HG03159 (cell line): ENCODE results near the gene XCL1.
"Not testable (repeated sequence)": the region's sequence is repeated elsewhere in the genome, so short reads cannot be mapped to it uniquely, and the experiment has no call there.

Experiments used
- ATAC-seq: cut with Tn5 transposase; IDR thresholded peaks from one replicate; pipeline ENCODE4 v1.9.1; 2021; ENCODE audit warnings: mild to moderate bottlenecking, moderate library complexity; ENCODE audit not compliant: unreplicated experiment

The XCL1 gene, protein sequence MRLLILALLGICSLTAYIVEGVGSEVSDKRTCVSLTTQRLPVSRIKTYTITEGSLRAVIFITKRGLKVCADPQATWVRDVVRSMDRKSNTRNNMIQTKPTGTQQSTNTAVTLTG

DNA sequence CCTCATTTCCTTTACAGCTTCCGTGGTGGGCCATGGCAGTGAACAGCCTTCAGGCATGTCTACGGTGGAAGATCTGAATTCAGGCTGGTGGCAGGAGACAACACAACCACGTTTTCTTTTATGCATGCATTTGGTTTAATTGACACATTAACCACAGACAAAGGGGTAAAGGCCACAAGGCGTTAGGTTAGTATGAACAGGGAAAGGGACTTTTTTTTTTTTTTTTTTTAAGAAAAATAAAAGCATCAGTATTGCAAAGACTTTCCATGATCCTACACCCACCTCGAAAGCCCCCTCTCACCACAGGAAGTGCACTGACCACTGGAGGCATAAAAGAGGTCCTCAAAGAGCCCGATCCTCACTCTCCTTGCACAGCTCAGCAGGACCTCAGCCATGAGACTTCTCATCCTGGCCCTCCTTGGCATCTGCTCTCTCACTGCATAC is at the start of gene XCL1:
Gene XCL1 (plus strand): TSS at position 361 of the 444 bp plus-strand sequence. CDS start 33 bp downstream, at position 394.
- ATAC-seq: not testable (repeated sequence)

DNA sequence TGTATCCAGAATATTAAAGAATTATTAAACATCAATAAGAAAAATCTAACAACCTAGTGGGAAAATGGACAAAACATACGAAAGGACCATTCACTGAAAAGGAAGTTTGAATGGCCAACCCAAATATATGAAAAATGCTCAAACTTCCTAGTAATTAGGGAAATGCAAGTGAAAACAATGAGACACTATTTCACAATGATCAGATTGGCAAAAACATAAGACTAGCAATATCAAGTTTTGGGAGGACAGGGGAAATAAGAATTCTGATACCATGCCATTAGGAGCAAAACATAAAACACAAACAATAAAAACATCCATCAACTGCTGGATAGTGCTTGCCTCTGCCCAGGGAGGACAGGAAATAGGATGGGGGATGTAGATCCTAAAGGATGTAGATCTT is 46.9 kb upstream of the XCL1 start:
- no peak for ATAC-seq

DNA sequence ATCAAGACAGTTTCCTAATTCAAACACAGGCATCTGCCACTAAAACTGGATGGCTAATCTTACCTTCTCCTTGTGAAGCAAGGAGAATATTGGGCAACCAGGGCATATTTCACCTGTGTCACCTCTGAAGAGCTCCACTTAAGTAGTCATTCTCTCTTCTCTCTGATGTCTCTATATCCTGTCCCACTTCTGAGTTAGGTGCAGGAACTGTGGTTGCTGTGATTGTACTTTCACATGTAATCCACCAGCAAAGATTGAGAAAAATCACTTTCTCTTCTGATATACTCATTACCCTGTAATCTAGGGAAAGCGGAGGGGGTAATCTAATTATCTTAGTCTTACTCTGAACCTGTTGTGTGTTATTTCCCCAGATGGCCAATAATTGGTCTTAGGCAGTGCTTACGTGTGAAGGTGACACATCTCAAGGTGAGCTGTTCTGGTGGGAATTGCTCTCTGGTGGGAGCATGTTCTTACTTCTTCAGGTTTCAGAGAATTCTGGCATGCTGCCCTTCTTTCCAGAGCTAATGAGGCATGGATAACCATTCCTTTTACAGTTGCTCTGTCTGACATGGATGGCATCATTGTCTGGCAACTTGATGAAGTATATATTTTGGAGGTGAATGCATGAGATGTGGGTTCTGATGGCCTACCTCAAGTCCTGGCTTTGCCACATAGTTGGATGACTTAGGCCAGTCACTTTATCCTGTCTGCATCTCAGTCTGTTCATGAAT is 44.6 kb upstream of the XCL1 start:
- ATAC-seq: no peak

DNA sequence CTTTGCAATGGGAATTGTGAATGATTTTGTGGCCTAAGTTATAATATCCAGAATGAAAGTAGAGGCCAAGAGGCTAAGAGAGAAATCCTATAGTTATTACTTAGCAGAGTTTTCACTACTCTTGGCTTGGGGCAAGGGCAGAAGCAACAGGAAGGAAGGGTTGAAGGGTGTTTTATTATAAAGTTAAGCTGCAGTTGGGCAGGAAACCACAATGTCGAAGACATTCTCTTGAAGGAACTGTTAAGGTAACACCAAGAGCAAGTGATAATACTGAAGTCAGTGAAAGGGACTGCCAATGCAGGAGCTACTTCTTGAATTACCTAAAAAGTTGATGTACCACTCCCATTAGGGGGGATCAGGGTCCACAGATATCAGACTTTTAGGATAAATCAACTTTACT is 40.9 kb upstream of the XCL1 start:
- no peak for ATAC-seq

DNA sequence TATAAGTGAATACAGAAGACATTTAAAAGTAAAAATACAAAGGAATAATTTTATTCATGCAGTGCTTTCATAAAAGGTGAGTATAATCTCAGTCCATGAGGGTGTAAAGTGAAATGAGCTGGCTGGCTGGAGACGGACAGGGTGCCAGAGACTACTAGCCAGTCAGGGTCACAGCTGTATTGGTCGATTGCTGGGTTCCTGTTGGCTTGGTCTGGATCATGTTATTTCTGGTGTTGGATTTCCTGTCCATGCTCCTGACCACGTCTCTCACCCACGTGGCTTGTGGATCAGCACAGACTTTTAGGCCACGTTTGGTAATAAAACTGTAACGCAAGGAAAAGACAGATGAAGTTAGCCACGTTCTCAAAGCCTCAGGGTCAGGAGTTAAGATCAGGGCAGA is 35.6 kb upstream of the XCL1 start:
- ATAC-seq: not testable (repeated sequence)

DNA sequence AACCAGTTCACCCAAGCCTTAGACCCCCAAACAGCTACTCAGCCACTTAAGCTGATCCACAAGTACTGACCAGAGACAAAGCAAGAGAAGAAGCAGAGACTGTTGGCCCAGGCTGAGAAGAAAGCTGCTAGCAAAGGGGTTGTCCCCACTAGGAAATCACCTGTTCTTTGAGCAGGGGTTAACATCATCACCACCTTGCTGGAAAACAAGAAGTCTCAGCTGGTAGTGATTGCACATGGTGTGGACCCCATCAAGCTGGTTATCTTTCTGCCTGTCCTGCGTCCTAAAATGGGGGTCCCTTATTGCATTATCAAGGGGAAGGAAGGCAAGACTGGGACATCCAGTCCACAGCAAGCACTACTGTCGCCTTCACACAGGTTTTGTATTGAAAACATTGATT is 33.4 kb upstream of the XCL1 start:
- not testable (repeated sequence) for ATAC-seq

DNA sequence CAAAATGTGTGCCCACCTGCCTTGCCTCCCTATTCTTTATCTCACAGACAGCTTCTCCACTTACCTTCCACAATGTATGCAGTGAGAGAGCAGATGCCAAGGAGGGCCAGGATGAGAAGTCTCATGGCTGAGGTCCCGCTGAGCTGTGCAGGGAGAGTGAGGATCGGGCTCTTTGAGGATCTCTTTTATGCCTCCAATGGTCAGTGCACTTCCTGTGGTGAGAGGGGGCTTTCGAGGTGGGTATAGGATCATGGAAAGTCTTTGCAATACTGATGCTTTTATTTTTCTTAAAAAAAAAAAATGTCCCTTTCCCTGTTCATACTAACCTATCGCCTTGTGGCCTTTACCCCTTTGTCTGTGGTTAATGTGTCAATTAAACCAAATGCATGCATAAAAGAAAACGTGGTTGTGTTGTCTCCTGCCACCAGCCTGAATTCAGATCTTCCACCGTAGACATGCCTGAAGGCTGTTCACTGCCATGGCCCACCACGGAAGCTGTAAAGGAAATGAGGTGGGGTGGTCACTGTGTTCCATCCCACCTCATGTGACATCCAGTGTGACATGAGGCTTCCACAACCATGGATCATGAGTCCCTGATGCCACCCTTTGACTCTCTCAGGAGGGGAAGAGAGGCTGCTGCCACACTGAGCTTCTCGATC is 32.4 kb upstream of the XCL1 start, which contains the start of gene XCL2:
Gene XCL2 (minus strand): TSS at position 158 of the 659 bp plus-strand sequence. CDS start 33 bp downstream, at position 125.
- ATAC-seq: not testable (repeated sequence)

DNA sequence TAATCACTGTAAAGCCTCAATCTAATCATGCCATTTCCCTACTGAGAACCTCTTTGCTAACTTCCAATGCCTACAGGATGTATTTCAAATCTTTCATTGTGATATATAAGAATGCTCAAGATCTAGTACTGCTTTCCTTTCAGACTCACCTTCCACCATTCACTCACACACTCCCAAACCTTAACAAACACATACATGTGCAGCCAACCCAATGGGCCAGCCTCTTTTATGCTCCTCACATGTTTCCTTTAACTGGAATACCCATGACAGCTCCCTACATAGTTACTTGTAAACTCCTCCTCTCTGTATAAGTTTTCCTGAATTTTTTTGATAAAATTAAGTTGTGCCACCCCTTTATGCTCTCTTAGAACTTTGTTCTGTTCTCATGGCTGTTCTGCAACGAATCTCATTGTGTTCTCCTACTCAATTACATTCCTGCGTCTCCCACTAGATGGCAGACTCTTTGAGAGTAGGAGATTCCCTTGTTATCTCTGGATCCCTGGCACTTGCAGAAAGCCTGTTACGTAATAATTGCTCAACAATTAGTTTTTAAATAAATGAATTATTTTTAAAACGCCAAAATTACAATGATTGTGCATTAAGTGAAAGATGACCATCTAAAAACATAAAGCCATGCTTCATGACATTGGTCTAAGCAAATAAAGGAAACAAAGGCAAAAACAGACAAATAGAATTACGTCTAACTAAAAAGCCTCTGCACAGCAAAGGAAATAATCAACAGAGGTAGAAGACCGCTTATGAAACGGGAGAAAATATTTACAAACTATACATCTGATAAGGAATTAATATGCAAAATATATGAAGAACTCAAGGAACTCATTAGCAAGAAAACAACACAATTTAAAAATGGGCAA is 30.5 kb upstream of the XCL1 start:
- not testable (repeated sequence) for ATAC-seq

DNA sequence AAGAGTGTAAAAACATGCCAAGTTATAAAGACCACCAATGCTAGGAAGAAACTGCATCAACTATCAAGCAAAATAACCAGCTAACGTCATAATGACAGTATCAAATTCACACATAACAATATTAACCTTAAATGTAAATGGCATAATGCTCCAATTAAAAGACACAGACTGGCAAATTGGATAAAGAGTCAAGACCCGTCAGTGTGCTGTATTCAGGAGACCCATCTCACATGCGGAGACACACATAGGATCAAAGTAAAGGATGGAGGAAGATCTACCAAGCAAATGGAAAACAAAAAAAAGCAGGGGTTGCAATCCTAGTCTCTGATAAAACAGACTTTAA is 29.9 kb upstream of the XCL1 start:
- ATAC-seq: not testable (repeated sequence)

DNA sequence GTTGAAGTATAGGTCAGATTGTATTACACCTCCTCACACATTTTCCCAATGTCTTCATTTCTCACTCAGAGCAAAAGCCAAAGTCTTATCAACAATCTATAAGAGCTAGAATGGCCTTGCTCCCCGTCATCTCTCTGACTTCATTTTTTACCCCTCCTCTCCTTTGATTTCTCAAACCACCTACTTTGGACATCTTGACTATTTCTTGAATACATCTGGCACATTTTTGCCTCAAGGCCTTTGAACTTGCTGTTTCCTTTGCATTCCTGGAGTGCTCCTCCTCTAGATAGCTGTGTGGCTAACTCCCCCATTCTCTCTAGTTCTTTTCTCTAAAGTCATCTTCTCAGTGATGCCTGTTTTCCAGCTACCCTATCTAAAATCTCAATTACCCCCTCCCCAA is 25.4 kb upstream of the XCL1 start:
- ATAC-seq: no peak

DNA sequence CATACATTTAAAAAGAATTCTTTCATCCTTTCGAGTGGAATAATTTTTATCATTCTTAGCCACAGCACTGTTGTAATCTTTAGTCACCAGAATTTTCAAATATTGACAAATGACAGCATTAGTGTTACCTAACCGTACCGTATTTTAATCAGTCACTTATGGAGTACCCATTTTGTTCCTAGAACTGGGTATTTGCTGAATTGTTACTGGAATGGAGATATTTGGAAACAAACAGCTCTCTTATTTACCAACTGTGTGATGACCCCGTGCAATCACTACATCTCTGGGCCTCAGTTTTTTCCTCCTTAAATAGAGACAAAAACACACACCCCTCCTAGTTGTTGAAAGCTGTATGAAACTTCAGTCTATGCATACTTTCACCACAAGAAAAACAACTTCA is 24.7 kb upstream of the XCL1 start:
- no peak for ATAC-seq

DNA sequence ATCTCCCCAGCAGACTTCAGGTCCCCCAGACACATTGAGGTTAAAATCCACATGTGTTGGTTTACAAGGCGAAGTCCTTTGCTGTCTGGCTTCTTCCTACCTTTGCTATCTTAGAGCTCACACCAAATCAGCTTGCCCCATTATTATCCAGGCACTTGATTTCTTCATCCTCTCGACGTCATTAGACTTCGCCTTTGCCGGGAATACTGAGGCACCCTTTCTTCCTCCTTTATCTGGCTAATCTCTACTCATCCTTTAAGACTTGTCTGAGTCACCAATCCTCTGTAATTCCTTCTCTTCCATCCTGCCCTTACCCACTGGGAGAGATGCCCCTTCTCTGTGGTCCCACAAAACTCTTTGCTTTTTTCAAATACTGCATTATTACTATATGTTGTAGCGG is 23.4 kb upstream of the XCL1 start:
- ATAC-seq: no peak

DNA sequence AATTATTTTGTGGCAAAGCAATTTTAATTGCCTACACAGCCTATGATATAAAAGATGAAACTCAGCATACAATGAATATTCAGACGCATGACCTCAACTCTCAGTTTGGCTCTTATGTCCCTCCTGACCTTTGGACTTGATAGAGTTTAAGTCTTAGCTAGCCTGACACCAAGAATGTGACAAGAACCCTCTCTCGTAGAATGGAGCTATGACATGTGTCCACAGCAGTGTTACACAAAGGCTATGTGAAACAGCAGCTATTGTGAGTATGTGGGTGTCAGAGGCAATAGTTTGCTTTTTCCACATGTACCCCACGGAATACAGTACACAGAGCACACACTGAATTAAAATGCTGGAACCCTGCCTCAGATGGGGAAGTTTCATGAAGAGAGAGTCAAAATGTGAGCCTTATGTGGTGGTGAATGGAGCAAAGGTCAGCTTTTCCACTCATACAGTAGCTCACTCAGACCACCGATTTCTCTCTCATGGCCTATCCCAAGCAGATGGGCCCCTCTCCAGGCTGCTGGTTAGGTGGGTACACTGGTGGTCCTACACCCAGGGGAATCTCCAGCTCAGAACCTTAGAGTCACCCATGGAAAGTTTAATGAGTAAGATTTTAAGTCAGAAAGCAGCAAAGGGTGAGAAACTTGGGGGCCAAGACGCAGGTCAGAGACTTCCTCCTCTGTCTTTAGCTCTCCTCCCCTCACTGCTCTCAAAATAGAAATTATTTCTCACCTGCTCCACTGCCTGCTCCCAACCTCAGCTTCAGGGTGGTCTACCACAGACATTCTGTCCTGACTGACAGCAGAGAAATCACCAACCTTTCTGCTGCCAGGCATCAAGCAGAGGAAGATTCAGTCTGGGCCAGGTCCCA is 22.5 kb upstream of the XCL1 start:
- no peak for ATAC-seq

DNA sequence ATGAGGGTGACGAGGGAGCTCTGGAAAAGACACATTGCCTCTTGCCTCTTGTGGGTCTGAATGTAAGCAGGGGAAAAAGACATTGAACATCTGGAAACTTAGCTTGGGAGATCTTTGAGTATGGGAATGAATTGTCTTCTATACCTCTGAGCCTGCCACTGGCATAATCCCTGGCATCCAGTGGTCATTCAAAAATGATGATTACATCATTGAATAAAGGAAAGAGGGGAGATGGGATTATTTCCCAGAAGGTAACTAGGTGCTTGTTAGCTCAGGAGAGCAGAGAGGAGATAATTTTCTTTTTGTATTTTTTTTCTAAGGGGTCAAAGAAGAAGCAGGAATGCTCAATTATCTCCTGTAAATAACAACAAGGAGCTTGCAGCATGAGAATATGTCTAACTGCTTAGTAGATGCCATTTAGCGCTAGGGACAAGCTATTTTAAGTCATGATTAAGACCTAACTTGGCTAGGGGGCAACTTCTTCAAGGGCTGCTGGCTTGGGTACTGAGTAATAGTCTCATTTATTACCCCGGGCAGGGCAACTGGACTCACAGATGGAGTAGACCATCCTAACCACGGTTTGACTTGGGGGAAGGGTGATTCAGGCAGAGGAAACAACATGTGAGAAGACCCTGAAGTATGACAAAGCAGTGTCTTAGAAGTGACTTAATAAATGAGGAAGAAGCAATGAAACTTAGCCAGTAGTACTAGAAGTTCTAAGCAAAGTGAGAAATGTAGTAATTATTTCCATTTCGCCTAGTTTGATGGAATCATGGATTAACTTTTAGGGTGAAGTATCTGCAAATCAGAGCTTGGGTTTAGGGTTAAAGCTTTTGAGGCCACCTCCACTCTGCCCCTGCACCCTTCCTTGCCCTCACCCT is 21.6 kb upstream of the XCL1 start:
- ATAC-seq: no peak

DNA sequence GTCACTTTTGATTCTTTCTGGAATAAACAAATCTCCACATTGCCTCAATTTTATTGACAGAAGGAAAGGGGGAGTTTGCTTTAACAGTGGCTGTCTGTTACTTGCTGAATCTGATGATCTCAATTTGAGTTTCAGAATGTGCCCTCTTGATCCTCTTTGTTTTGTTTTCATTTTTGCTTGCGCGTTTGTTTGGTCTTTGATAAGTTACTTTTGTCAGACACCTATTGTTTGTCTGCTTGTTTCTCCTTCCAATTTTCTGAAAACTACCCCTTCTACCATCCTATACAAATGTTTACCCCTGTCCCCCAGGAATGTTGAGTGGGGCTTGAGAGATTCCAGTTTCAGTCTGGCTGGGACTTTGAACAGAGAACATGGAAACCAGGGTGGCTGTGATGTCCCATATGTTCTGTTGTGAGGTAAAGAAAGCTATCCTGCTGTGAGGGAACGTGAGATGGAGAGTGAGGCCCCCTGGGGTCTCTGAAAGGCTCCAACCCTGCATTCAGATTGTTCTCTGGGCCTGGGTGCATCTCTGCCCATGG is 20.8 kb upstream of the XCL1 start:
- ATAC-seq: no peak

DNA sequence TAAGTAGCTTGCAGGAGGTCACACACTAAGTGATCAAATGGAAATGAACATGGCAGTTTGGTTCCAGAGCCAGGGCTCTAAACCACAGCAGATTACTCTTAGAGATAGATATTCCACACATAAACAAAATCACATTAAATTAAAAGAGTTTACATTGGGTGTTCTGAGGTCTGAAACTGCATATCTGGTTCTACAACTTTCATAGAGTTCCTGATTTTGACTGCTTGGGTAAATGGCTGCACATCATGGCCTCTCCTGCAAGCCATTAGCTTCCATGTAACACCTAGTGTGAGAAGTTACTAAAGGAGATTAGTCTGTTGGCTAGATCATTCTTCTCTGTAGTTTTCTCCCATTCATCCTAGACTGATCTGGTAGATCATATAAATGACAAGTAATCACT is 19.8 kb upstream of the XCL1 start:
- no peak for ATAC-seq

DNA sequence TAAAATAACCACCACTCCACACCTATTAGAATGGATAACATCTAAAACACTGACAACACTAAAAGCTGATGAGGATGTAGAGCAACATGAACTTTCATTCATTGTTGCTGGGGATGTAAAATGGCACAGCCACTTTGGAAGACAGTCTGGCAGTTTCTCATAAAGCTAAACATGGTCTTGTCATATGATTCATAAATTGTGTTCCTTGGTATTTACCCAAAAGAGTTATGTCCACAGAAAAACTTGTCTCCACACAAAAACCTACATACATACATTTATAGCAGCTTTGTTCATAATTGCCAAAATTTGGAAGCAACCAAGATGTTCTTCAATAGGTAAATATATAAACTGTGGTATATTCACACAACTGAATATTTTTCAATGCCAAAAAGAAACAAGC is 16.0 kb upstream of the XCL1 start:
- no peak for ATAC-seq

DNA sequence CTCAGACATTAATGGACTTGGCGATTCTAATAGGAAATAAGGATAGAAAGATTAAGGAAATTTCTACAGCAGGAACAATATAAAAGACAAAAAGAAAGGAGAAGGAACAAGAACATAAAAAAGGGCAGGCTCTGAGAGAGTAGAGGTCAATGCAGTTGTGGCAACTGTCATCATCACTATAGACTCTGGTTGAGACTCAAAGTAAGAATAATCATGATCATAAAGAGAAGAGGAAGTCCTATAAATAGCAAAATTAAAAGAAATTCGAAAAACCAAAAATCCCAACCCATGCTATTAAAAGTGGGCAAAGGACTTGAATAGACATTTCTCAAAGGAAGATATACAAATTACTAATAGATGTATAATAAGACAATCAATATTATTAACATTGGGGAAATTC is 14.4 kb upstream of the XCL1 start:
- no peak for ATAC-seq

DNA sequence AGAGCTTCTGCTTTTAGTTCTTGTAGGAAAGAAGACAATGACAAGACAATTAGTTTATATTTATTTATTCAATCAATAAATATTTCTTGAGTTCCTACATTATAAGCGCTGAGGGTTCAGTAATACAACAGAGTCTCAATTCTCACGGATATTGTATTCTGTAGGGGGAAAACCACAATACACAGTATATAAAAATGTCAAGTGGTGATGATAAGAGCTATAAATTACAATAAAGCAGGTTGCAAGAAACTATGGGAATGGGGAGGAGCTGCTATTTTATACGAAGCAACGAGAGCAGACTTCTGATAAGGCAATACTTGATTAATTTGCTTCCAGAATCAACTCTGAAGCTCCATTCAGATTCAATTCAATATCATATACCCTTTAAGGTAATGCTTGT is 10.6 kb upstream of the XCL1 start:
- no peak for ATAC-seq
